Measurements from ENCODE around the gene OR7E24. TPM values are rescaled to one million over a fixed set of nuclear protein-coding genes. Genes with fewer than 3 reads are reported as not detected.

The OR7E24 gene
- total RNA-seq, 2 donors from 2014 or later = not detected

- Histone ChIP-seq H3K9me3 (no peaks in the 10 kb centered on the region), H3K36me3 (no peaks in the 10 kb centered on the region), H3K4me3 (no peak overlapping the region), H3K4me1 (replicated peaks) (no peaks in the 10 kb centered on the region), H3K27ac (no peak overlapping the region), H3K27me3 (replicated peaks; ENCODE audit: insufficient read depth) (no peaks in the 10 kb centered on the region)
- TF ChIP-seq CTCF (IDR thresholded peaks at IDR 0.05) (no peak), POLR2AphosphoS5 (IDR thresholded peaks at IDR 0.05) (no peak), POLR2A (IDR thresholded peaks at IDR 0.05) (no peak)
- intact Hi-C loops (cut with DNase I) = no loop called here
- WGBS = 96% methylated on average over 2 of the region's 2 CpGs
- no peak for DNase-seq (ENCODE audit: low spot score)
Observed at GRCh38 chr19:9289231-9289884, 38.6 kb downstream of the OR7E24 start.

GRCh38 chr19:9295411-9295849 lies 44.7 kb downstream of the OR7E24 start:
- Histone ChIP-seq H3K4me1 (replicated peaks) (no peaks in the 10 kb centered on the region), H3K36me3 (peaks cover 22 to 27% of the 10 kb centered on the region in 2 donors), H3K4me3 (no peak overlapping the region), H3K27ac (no peak overlapping the region), H3K9me3 (peaks cover 5% of the 10 kb centered on the region), H3K27me3 (replicated peaks; ENCODE audit: insufficient read depth) (no peaks in the 10 kb centered on the region)
- intact Hi-C loops (cut with DNase I) = no loop called here
- no peak for DNase-seq (ENCODE audit: low spot score)
- 98% methylated on average over 4 of the region's 4 CpGs for WGBS
- TF ChIP-seq POLR2AphosphoS5 (IDR thresholded peaks at IDR 0.05) (no peak), POLR2A (IDR thresholded peaks at IDR 0.05) (no peak), CTCF (IDR thresholded peaks at IDR 0.05) (no peak)

- Histone ChIP-seq H3K27ac (no peak overlapping the region), H3K36me3 (peaks cover 25 to 35% of the 10 kb centered on the region in 2 donors), H3K27me3 (replicated peaks; ENCODE audit: insufficient read depth) (no peaks in the 10 kb centered on the region), H3K4me1 (replicated peaks) (no peaks in the 10 kb centered on the region), H3K4me3 (no peak overlapping the region), H3K9me3 (peaks cover 5% of the 10 kb centered on the region)
- no peak for DNase-seq (ENCODE audit: low spot score)
- 98% methylated on average over 2 of the region's 2 CpGs for WGBS
- intact Hi-C loops (cut with DNase I) = no loop called here
- TF ChIP-seq CTCF (IDR thresholded peaks at IDR 0.05) = no peak
- no peak for TF ChIP-seq POLR2AphosphoS5 (IDR thresholded peaks at IDR 0.05)
- TF ChIP-seq POLR2A (IDR thresholded peaks at IDR 0.05) = no peak
Observed at GRCh38 chr19:9296336-9296735, 45.6 kb downstream of the OR7E24 start.

Other genes with a start within 250 kb of the OR7E24 start
- 1 to 10 TPM in 1 of 2 donors, under 1 TPM in 1; 0.14 to 1.2 TPM for gene MUC16, start 240.5 kb upstream of the OR7E24 start, total RNA-seq
- gene OR1M1, start 163.9 kb upstream of the OR7E24 start, total RNA-seq = not detected
- not detected for gene OR7G2, start 143.5 kb upstream of the OR7E24 start, total RNA-seq
- not detected for gene OR7G1, start 135.2 kb upstream of the OR7E24 start, total RNA-seq
- gene OR7G3, start 124.0 kb upstream of the OR7E24 start, total RNA-seq = not detected
- gene ZNF317, start 110.5 kb upstream of the OR7E24 start, total RNA-seq = 10 to 100 TPM; 18.3 to 22.9 TPM
- gene OR7D2, start 72.0 kb upstream of the OR7E24 start, total RNA-seq = under 1 TPM in 1 of 2 donors, not detected in 1; 0.17 TPM
- not detected for gene OR7D4, start 31.3 kb upstream of the OR7E24 start, total RNA-seq
- gene ZNF699, start 58.9 kb downstream of the OR7E24 start, total RNA-seq = 10 to 100 TPM in 1 of 2 donors, 1 to 10 TPM in 1; 9.6 to 19.4 TPM
- gene ZNF559, start 73.2 kb downstream of the OR7E24 start, total RNA-seq = 10 to 100 TPM; 19.4 to 30.3 TPM
- 1 to 10 TPM; 7.1 to 8.1 TPM for gene ZNF177, start 112.1 kb downstream of the OR7E24 start, total RNA-seq
- gene ZNF266, start 184.6 kb downstream of the OR7E24 start, total RNA-seq = 10 to 100 TPM; 20.4 to 22.9 TPM
- gene ZNF560, start 247.7 kb downstream of the OR7E24 start, total RNA-seq = 1 to 10 TPM in 1 of 2 donors, not detected in 1; 5.9 TPM

Measured in prostate gland (tissue), 2 donors.